HG03095 (cell line): Measurements from ENCODE around the gene DGKB.

Experiments used
- ATAC-seq: cut with Tn5 transposase; IDR thresholded peaks from one replicate; pipeline ENCODE4 v1.9.1; 2021; ENCODE audit warnings: moderate library complexity; ENCODE audit not compliant: unreplicated experiment

The DGKB gene

DNA sequence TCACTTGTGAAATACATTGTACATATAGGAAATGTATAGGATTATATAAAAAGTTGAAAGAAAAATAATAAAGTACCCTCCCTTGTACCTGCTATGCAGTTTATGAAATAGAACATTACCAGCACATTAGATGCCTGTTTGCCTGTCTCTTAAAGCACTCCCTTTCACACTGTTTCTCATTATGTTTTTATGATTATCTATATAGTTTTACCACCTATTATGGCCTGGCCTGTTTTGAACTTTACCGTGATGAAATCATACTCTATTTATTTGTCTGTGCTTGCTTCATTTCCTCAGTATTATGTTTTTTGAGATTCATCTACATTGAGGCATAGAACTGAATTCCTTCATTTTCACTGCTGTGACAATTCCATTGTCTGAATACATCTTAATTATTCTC lies 41.1 kb downstream of the DGKB start:
- no peak for ATAC-seq

DNA sequence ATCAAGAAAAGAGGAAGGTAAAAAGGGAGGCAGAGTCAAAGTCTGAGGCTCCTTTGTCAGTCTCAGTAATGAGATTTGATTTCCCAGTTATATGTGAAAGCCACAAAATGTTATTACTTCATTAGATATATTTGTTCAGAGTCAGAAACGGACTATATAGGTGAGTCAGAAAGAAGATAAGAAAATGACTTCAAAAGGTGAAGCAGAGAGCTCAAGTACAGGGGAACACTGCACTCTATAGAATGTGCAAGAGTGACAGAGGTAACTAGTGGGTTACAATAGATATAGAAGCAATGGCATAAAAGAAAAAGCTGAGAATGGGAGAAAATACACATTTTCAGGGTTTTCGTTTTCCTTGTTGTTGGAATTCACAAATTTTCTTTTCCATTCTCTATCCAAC lies 43.3 kb downstream of the DGKB start:
- no peak for ATAC-seq

DNA sequence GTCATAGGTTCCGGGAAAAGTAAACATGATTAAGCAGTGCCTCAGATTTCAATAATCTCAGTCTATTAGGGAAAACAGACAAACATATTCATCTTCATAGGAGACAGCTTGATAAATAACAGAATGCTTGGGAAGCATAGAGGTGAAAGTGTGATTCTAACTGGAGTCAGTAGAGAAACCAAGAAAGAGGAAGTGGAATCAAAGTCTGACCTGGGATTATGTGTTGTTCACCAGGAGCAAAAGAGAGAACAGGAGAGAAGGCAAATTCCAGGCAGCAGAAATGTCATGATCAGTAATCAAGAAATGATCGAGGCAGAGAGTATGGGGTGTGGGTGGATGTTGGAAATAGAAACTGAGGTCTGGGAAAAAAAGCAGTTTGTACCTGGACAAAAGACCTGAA lies 43.7 kb downstream of the DGKB start:
- no peak for ATAC-seq

DNA sequence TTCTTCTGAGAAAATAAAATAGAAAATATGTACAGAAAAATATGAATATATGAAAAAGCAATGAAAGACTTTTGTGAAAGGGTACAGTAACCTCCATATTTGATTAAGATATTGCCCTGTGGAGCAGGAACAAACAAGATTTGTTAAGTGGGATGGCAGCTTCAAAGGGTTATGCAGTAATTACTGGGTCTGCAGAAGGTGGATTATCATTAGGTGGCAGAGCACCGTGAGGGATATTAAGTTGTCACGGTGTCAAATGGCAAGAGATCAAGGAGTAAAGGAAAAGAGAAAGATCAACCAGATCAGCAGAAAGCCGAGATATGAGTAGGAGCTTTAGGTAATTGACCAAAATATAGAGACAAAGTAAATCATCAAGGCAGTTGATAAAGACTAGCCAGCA lies 44.1 kb downstream of the DGKB start:
- ATAC-seq, result no peak

DNA sequence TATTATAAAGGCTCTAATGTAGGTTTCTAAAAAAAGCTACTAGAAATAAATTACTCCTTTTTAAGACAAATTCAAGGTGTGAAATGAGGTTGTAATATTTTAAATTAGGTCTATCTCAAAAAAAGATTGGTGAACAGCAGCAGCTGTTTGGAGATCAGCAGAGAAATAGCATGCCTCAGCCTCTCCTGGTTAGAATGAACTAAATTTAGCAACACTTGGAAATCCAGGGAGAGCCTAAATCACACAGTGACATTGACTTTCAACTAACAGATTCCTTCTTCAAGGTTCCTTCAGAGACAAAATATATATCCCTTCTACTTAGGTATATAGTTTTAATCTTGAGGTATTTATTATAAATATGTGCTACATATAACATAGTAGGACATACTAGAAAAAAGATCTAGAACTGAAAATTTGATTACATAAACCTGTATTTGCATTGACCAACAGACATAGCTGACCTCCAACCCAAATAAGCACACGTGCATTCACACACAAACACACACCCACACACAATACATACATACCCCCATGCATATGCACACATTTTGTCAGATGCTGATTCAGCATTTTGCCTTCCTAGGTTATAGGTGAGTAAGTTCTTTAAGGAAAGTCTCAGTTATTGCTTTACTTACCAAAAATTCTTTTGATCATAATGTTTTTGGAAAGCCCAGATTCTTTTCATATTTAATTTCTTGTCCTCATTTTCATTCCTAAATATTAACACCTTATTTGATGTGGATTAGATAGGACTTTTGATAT lies 47.3 kb downstream of the DGKB start:
- no peak for ATAC-seq

DNA sequence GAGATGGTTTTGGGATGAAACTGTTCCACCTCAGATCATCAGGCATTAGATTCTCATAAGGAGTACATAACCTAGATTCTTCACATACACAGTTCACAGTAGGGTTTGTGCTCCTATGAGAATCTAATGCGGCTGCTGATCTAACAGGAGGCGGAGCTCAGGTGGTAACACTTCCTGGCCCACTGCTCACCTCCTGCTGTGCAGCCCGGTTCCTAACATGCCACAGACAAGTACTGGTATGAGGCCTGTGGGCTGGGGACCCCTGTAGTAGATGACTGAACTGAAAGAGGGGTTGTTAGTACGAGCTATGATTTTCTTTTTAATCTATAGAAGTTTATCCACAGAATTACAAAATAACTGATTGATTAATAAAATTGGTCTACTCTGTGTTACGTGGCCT lies 48.1 kb downstream of the DGKB start:
- ATAC-seq, result no peak

DNA sequence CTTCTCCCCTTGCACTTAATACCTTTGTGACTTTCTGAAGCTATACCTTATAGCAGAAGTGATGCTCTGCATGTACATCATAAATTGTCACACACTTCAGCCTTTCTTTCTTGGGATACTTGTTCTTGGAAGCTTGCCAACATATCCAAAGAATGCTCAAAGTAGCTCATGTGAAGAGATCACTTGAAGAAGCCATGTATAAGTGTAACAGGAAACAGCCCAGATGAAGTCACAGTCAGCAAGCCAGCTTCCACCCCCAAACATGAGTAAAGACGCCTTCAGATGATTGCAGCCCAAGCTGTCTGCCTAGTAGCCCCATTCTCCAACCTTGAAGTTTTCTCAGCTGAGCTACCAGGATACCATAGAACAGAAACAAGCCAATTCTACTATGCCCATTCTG lies 50.9 kb downstream of the DGKB start:
- no peak for ATAC-seq

DNA sequence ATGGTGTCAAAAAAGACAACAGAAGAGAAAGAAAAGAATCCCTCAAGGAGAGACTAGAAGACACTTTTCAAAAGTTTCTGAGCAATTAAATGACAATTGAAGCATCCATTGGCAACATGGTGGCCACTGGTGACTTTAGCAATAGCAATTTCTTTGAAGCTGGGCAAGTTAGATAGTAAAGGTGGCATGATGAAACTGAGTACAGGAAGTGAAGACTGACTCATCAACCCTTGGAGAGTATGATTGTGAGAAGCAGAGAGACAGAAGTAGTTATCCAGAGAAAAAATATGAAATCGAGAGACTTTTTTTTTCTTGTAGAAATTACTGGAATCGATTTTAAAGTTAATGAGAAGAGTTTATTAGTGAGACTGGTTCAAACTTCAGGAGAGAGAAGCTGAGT lies 52.5 kb downstream of the DGKB start:
- no peak for ATAC-seq

DNA sequence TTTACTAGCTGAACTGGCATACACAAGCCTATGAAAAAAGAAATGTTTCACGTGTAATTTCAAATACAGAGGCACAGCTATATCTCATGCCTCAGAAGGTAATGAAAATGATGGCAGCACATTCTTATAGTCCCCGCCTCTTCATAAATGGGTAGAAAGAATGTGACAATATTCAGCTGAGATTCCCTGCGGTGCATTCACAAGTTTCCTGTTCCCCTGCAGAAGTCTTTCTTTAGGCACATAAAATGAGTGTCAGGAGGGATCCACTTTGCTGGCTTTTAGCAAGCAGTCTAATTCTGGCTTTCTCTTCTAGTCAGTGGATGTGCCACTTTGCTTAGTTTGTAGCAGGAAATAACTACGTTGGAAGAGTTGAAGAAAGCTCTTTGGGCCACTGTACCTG lies 56.1 kb downstream of the DGKB start:
- ATAC-seq, result no peak

DNA sequence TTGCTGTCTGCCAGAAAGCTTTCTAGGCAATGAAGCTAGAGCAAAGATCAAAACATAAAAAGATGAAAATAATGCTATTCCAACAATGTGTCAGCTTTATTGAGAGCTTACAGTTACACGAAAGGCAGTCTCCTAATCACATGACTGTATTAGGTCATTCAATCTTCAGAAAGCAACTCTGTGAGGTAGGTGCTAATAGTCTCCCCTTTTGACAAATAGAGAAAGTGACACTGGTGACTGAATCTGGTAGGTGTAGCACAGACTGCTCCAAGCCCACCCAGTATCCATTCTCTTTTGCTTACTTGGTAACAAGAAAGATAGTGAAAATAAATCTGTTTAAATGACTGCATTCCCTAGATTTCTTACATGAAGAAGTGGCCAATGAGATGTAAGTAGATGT lies 58.8 kb downstream of the DGKB start:
- ATAC-seq, result no peak

DNA sequence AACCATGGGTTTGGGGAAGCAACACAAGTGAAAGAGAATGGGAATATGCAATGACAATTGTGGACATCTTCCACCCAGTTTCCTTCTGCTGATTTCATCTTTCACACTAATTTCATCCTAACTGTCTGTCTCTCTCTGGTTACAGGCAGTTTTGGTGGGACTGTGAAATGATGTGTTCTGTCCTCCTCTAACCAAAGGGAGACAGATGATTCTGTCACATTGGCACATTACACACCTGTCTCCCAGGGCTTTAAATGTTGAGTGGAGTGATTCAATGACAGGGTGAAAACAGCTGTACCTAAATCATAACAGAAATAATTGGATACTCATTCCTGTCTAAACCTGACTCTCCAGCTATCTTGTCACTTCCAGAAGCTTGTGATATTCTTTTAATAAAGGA lies 60.0 kb downstream of the DGKB start:
- ATAC-seq, result no peak

DNA sequence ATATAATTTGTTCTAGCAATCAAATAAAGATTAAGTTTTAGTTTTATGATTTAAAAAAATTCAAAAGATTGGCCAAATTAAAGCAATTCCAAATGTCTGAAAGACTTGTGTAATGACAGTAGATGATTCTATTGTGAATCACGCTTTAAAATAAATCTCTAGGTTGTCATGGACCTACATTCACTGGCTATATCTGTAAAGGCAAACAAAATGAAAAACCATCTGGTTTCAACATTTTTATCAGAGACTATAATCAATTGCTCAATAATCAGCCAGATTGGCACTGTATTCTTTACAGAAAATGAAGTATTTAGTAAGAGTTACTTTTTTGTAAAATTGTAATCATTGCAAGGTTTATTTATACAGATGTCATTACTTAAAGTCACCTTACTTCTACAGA lies 60.7 kb downstream of the DGKB start:
- no peak for ATAC-seq

DNA sequence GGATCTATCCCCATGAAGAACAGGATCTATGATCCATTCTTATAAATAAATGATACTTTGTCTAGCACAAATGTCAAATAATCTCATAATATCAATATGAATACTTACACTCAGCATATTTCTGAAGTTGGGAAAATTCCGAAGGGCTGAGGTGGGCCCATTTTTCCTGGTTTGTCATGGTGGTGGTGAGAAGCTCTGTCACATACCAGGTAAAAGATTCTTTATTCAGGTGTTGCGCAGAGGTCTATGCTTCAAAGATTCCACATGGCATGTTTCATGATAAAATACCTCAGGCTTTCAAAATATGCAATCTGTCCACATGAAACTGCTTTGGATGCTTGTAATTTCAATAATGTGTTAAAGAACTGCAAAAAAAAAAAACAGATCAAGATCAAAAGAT lies 61.5 kb downstream of the DGKB start:
- no peak for ATAC-seq

DNA sequence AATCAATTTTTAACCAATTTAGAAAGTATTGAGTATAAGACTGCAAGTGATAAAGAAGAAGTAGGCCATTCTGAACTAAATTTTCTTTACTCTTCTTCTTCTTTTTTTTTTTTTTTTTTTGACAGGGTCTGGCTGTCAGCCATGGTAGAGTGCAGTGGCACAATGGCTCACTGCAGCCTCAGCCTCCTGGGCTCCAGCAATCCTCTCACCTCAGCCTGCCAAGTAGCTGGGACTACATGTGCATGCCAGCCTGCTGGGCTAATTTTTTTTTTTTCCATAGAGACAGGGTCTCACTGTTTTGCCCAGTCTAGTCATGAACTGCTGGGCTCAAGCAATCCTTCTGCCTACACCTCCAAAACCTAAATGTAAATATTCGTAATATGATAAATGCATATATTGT lies 63.2 kb downstream of the DGKB start:
- no peak for ATAC-seq

DNA sequence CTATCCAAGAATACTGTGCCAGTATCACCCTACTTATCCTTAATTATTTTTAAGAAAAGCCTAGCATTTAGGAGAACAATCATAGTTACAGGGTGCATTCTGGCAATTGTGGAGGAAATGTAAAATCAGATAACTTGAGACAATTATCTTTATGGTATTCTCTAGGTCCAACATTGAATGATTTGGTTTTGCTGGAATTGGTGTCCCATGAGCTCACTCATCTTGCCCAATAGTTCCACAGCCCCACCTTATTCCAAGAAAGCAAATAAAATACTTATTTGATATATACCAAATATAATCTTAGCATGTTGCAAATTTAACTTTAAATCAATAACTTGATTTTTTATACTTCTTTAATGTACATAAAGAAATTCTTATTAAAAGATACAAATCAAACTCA lies 65.3 kb downstream of the DGKB start:
- ATAC-seq, result no peak

DNA sequence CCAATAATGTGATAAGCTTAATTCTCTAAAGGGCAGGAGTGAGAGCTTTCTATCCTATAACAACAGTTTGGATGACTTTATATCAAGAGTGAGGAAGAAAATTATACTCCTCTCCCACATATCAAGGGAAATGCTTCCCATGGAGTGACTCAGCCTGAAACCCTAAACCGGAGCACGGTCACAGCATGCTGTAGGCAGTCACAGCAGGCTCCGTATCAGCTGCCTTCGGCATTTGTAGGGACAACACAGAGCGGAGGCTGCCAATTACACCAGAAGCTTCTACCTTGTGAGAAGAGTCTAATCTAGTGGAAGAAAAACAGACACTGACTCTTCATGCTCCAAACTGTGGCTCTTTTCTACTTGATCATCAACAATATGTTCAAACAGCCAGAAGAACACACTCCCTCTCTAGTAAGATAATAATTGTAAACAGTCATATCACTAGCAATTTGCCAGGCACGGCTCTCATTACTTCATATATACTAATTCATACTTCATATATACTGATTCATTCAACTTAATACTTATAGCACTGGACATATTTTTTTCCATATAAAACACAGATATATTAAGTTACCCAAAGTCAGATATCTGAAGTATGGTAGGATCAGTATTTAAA lies 65.9 kb downstream of the DGKB start:
- no peak for ATAC-seq

DNA sequence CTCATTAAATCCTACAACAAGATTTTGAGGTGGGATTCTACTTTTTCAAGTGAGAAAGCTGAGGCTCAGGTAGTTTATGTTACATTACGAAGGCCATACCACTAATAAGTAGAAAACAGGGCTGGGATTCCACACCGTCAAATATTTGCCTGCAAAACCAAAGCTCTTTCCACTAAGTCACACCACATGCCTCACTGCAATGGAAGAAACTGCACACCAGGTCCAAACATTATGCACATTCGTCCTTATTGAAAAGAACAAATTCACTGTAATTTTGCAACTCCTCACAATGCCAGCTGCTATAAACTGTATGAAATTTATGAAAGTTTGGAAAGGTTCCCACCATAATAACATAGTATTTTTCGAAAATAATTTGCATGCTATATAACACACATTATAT lies 66.5 kb downstream of the DGKB start:
- ATAC-seq, result no peak

DNA sequence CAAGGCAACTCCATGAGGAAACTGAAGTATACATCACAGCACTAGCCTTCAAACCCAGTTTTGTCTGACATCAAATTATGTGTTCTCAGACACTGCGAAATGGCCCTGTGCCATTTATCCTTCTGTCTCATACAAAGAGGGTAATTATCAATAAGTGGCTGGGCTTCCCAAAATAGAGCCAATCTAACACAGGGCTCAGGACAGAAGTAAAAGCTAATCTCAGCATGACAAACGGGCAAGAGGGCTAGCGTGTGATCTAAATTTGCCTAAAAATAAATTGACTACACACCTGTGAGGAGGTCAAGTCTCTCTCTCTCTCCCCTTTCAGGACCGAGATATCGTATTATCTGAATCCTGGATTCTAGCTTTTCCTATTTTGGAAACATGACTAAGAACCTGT lies 67.2 kb downstream of the DGKB start:
- no peak for ATAC-seq

DNA sequence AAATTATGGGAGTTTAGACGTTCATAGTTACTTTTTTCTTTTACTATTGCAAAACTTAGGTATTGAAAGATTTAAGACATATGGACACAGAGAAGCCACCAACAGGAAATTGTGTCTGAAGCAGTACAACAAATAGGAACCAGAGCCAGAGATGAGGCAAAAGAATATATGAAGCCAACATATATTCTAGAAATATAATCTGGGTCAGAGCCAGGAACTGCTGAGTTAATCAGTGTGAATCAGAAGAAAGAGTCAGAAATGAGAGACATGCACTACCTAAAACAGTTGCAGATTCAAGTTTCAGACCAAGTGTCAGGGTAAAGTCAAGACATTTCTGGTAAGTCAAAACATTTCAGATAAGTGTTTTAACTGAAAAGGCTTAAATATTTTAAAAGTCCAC lies 67.7 kb downstream of the DGKB start:
- ATAC-seq, result no peak

DNA sequence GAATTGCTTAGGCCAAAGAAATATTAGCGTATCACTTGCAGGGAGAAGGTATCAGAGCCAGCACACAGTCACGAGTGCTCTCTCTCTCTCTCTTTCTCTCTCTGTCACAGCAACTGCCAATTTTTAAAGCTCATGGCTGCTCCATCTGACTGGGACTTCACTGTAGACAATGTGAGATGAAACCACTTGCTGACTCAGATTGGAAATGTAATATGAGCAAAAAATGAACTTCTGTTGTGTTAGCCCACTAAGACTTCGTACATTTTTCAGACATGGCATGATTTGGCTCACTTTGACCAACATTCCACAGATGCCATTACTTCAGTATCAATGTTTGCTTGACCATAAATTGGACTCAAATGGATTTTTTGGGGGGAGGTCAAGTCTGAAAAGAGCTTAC lies 68.1 kb downstream of the DGKB start:
- no peak for ATAC-seq

DNA sequence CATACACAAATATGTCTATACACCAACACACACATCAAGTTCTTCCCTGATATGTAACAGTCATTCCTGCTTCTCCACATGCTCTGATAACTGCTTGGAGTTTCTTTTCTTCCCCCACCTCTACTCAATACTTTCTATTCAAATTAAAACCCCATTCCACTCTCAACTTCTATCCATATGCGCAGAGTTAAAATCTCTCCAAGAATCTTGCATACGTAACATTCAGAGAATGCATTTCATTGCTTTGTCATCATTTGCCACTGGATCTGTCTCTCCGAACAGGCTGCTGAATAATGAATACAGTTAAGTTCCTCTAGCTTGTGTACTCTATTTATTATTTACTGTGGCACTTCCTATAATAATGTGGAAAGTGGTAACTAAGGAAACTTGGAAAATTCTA lies 68.8 kb downstream of the DGKB start:
- ATAC-seq, result no peak

DNA sequence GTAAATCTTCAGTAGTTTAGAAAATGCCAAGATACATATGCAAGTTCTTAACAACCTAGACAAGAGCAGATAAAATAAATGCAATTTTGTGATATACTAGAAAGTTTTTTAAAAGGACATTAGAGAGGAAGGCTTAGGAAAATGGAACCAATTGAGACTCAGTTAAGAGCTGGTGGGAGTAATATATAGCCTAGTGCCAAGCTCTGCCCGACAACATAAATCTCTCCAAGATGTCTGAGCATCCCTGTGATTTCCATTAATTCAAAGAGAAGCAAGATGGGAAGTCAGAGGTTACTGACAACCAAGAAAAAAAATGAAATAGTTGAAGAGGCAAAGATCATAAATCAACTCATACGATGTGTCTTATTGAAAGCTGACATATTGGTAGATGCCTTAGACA lies 74.5 kb downstream of the DGKB start:
- ATAC-seq, result no peak

DNA sequence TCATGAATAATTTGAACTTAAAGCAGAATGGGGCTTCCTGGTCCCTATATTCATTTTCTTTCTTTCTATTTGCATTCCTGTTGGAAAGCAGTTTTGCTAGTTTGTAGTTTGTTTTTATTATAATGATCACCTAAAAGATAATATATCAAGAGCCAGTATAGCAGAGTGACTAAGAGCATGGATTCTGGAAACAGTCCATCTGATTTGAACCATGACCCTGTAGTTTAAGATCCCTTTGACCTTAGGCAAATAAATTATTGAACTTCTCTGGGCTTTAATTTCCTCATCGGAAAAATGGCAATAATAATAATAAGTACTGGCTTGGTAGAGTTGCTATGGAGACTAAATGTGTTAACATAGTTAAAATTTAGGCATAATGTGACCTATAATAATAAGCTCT lies 76.1 kb downstream of the DGKB start:
- ATAC-seq, result no peak
